ENCODE data around the gene SLAMF9. TPM values are rescaled to one million over a fixed set of nuclear protein-coding genes. Genes with fewer than 3 reads are reported as not detected.

Gene SLAMF9
- total RNA-seq, 1 experiment from 2014 or later: not detected

DNA sequence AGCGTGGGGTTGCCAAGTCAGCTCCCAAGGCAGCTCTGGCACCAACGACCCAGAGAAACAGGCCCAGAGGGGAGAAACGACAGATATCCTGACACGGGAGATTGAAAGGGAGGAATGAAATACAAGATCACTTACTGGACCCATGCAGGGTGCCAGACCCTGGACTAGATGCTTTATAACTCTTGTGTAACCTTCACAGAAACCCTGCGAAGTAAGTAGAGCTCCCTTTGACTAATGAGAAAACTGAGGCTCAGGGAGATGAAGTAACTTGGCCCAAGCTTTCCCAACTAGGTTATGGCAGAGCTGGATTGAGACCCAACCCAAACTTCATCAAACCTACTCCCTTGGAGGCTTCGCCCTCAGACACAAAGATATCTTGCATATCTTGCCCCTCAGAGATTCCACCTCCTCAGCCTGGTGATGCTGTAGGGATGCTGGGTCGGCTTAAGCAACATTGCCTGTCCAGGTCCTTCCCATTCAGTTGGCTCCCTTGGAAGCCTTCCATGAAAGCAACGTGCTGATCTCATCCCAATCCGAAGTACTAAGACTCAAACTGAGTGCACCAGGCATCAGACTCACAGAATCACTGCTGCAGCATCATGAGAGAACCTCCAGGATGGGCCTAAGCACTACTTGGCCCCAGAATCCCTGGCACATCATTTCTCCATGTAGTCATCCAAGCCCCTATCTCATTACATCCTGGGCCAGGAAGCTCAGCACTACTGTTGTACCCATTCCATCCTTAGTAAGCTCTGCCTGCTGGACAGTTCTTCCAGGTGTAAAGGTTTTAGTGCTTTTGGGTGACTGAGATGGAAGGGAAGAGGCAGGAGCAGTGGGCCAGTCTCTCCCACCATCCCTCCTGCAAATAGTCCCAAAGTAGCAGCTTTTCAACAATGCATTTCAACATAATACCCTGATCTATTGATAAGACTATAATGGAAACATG lies 7.5 kb downstream of the SLAMF9 start:
- no TSS peak for BruUV-seq (replicated peaks)
- Histone ChIP-seq H3K27ac (ENCODE audit: low read length) (no peak overlapping the region), H3K36me3 (ENCODE audit: control insufficient read depth, insufficient read depth, low read length) (peaks cover 2% of the 10 kb centered on the region; the same call in 1 of the 2 replicates), H3K4me3 (ENCODE audit: low read depth in 2 of 2, low read length in 2 of 2) (no peak overlapping the region; a peak in 1 of 4 replicates), H3K9me3 (ENCODE audit: control insufficient read depth, insufficient read depth, low read depth, low read length) (no peaks in the 10 kb centered on the region), H3K27me3 (ENCODE audit: control insufficient read depth, insufficient read depth, low read length) (peaks cover 18% of the 10 kb centered on the region), H3K4me1 (ENCODE audit: control insufficient read depth, insufficient read depth, low read length) (peaks cover 3% of the 10 kb centered on the region)
- TF ChIP-seq SIN3A (IDR thresholded peaks at IDR 0.05; ENCODE audit: borderline replicate concordance, insufficient read depth, low read depth, low read length) (no peak), REST (IDR thresholded peaks at IDR 0.05; ENCODE audit: insufficient read depth in 1 of 2, low read depth in 2 of 2, low read length in 1 of 2) (0 out of 4 replicates have a peak, but pooled peaks of 1 of the 2 experiments have one; percentile 17)
- intact Hi-C loops (cut with micrococcal nuclease; ENCODE audit: unreplicated experiment) (no loop called here), in situ Hi-C loops (cut with HindIII; ENCODE audit: low pct_unique_long_range_greater_than_20kb, low sequenced_read_pairs) (no loop called here)
- DNase-seq (ENCODE audit: low read depth, low spot score) (no peak), ATAC-seq (no peak)
- ChIA-PET POLR2A (no interaction called here), CTCF (no interaction called here)

DNA sequence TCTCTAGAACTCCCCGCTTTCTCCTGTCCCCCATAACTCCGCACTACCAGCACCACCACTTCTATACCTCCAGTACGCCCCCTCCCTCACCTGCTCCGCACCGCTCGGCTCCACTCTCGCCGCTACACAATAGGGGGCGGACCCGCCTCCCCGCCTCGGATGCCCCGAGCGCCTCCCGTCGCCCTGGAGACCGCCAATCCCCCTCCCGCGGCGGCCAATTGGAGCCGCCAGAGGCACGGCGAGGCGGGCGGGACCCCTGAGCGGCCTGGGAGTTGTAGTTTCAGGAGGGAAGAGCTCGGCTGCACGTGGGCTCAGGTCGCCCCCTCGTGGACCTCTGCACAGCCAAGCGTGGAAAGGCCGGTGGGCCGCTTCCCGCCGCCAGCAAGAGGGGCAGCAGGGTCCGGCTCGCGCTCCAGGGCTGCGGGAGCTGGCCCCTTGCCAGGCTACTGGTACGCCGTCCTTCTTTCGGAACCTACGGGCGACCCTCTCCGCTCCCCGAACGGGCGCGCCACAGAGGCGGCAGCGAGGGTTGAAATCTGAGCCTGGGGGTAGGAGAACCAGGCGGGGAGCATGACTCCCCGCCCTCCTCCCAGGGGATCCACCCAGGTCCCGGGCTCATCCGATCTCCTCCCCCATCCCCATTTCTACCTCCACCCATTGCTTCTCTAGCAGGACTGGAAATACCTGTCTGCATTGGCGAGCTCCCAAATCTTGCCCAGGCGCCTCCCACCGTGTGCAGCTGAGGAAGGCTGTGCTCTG lies 8.4 kb downstream of the SLAMF9 start, which contains the start of gene IGSF9:
Gene IGSF9, minus strand, starts transcription at position 131 of the 759 bp plus-strand sequence. CDS start 2,159 bp downstream, outside the sequence.
- no peaks in the 10 kb centered on the region for H3K9me3 ChIP-seq (ENCODE audit: control insufficient read depth, insufficient read depth, low read depth, low read length)
- TF ChIP-seq TCF7L2 (IDR thresholded peaks at IDR 0.05; ENCODE audit: low read depth, low read length): no peak
- TF ChIP-seq REST (IDR thresholded peaks at IDR 0.05; ENCODE audit: insufficient read depth in 1 of 2, low read depth in 2 of 2, low read length in 1 of 2): no peak
- TF ChIP-seq POLR2AphosphoS5 (IDR thresholded peaks at IDR 0.05; ENCODE audit: low read depth, low read length): no peak
- no peak for TF ChIP-seq SIN3A (IDR thresholded peaks at IDR 0.05; ENCODE audit: borderline replicate concordance, insufficient read depth, low read depth, low read length)
- TF ChIP-seq, protein P1, sequence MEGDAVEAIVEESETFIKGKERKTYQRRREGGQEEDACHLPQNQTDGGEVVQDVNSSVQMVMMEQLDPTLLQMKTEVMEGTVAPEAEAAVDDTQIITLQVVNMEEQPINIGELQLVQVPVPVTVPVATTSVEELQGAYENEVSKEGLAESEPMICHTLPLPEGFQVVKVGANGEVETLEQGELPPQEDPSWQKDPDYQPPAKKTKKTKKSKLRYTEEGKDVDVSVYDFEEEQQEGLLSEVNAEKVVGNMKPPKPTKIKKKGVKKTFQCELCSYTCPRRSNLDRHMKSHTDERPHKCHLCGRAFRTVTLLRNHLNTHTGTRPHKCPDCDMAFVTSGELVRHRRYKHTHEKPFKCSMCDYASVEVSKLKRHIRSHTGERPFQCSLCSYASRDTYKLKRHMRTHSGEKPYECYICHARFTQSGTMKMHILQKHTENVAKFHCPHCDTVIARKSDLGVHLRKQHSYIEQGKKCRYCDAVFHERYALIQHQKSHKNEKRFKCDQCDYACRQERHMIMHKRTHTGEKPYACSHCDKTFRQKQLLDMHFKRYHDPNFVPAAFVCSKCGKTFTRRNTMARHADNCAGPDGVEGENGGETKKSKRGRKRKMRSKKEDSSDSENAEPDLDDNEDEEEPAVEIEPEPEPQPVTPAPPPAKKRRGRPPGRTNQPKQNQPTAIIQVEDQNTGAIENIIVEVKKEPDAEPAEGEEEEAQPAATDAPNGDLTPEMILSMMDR (IDR thresholded peaks at IDR 0.05): peak; percentile 68; the same call in 1 of the 2 replicates
- peaks cover 3% of the 10 kb centered on the region for H3K4me1 ChIP-seq (ENCODE audit: control insufficient read depth, insufficient read depth, low read length)
- H3K4me3 ChIP-seq (ENCODE audit: low read depth in 2 of 2, low read length in 2 of 2): peak within 1 kb of the TSS; percentile 8 to 36; a peak in 2 of 4 replicates
- DNase-seq (ENCODE audit: low read depth, low spot score) (no peak), ATAC-seq (peak; percentile 88)
- intact Hi-C loops (cut with micrococcal nuclease; ENCODE audit: unreplicated experiment) (no loop called here), in situ Hi-C loops (cut with HindIII; ENCODE audit: low pct_unique_long_range_greater_than_20kb, low sequenced_read_pairs) (no loop called here)
- H3K27me3 ChIP-seq (ENCODE audit: control insufficient read depth, insufficient read depth, low read length): peaks cover 16% of the 10 kb centered on the region
- no TSS peak for BruUV-seq (replicated peaks)
- CTCF ChIA-PET: no interaction called here
- no peak within 1 kb of the TSS for H3K27ac ChIP-seq (ENCODE audit: low read length)
- peaks cover 2% of the 10 kb centered on the region; the same call in 1 of the 2 replicates for H3K36me3 ChIP-seq (ENCODE audit: control insufficient read depth, insufficient read depth, low read length)
- POLR2A ChIA-PET: no interaction called here
